Stimulated activated naive CD8-positive, alpha-beta T cell treated with anti-CD3 and anti-CD28 coated beads, Interleukin-15, Interleukin-2, amounts not matched to agents 100 ng/mL and 50 ng/mL, for 24 hours (primary cell): ENCODE data around the gene CEL.

Source experiments
- H3K27ac Mint-ChIP-seq: one replicate; pipeline ENCODE4 v1.8.0; 2021; ENCODE audit warnings: mild to moderate bottlenecking, mixed read lengths
- H3K27me3 Mint-ChIP-seq: one replicate; pipeline ENCODE4 v1.8.0; 2021; ENCODE audit warnings: mixed read lengths
- H3K36me3 Mint-ChIP-seq: one replicate; pipeline ENCODE4 v1.8.0; 2021; ENCODE audit warnings: low read depth, mixed read lengths
- H3K4me1 Mint-ChIP-seq: one replicate; pipeline ENCODE4 v1.8.0; 2021; ENCODE audit warnings: low read depth, mixed read lengths
- H3K4me3 Mint-ChIP-seq: one replicate; pipeline ENCODE4 v1.8.0; 2021; ENCODE audit warnings: mild to moderate bottlenecking, mixed read lengths
- H3K9me3 Mint-ChIP-seq: one replicate; pipeline ENCODE4 v1.8.0; 2021; ENCODE audit warnings: mixed read lengths

Gene CEL

GRCh38 chr9:133042676-133043075 is 19.1 kb upstream of the CEL start:
- H3K27me3 Mint-ChIP-seq = no peaks in the 10 kb centered on the region
- no peaks in the 10 kb centered on the region for H3K9me3 Mint-ChIP-seq
- no peak overlapping the region for H3K27ac Mint-ChIP-seq
- no peak overlapping the region for H3K4me3 Mint-ChIP-seq
- peaks cover 7% of the 10 kb centered on the region for H3K4me1 Mint-ChIP-seq
- H3K36me3 Mint-ChIP-seq = peaks cover 64% of the 10 kb centered on the region

- no peaks in the 10 kb centered on the region for H3K9me3 Mint-ChIP-seq
- peaks cover 58% of the 10 kb centered on the region for H3K36me3 Mint-ChIP-seq
- H3K27ac Mint-ChIP-seq = no peak overlapping the region
- H3K4me1 Mint-ChIP-seq = peaks cover 7% of the 10 kb centered on the region
- no peaks in the 10 kb centered on the region for H3K27me3 Mint-ChIP-seq
- no peak overlapping the region for H3K4me3 Mint-ChIP-seq
These were observed 18.2 kb upstream of the CEL start for GRCh38 chr9:133043449-133044035.

- Mint-ChIP-seq H3K27me3 (no peaks in the 10 kb centered on the region), H3K4me1 (peaks cover 7% of the 10 kb centered on the region), H3K36me3 (peaks cover 58% of the 10 kb centered on the region), H3K27ac (no peak overlapping the region), H3K4me3 (no peak overlapping the region), H3K9me3 (no peaks in the 10 kb centered on the region)
These were observed 17.7 kb upstream of the CEL start for GRCh38 chr9:133044125-133044524.

- Mint-ChIP-seq H3K27ac (no peak overlapping the region), H3K27me3 (no peaks in the 10 kb centered on the region), H3K36me3 (peaks cover 61% of the 10 kb centered on the region), H3K4me3 (no peak overlapping the region), H3K9me3 (no peaks in the 10 kb centered on the region), H3K4me1 (peaks cover 7% of the 10 kb centered on the region)
These were observed 17.1 kb upstream of the CEL start for GRCh38 chr9:133044661-133045060.

- Mint-ChIP-seq H3K36me3 (peaks cover 61% of the 10 kb centered on the region), H3K27ac (no peak overlapping the region), H3K9me3 (no peaks in the 10 kb centered on the region), H3K4me1 (peaks cover 7% of the 10 kb centered on the region), H3K27me3 (no peaks in the 10 kb centered on the region), H3K4me3 (no peak overlapping the region)
These were observed 16.6 kb upstream of the CEL start for GRCh38 chr9:133045132-133045531.

- Mint-ChIP-seq H3K4me3 (no peak overlapping the region), H3K4me1 (peaks cover 7% of the 10 kb centered on the region), H3K9me3 (no peaks in the 10 kb centered on the region), H3K36me3 (peaks cover 63% of the 10 kb centered on the region), H3K27ac (no peak overlapping the region), H3K27me3 (no peaks in the 10 kb centered on the region)
These were observed 15.4 kb upstream of the CEL start for GRCh38 chr9:133046196-133046899.

GRCh38 chr9:133046900-133047295 is 14.9 kb upstream of the CEL start:
- peaks cover 59% of the 10 kb centered on the region for H3K36me3 Mint-ChIP-seq
- H3K4me1 Mint-ChIP-seq = peaks cover 7% of the 10 kb centered on the region
- H3K27me3 Mint-ChIP-seq = no peaks in the 10 kb centered on the region
- H3K9me3 Mint-ChIP-seq = no peaks in the 10 kb centered on the region
- H3K4me3 Mint-ChIP-seq = no peak overlapping the region
- H3K27ac Mint-ChIP-seq = no peak overlapping the region

GRCh38 chr9:133048595-133048994 is 13.2 kb upstream of the CEL start:
- peaks cover 48% of the 10 kb centered on the region for H3K36me3 Mint-ChIP-seq
- H3K4me3 Mint-ChIP-seq = no peak overlapping the region
- no peaks in the 10 kb centered on the region for H3K27me3 Mint-ChIP-seq
- H3K4me1 Mint-ChIP-seq = peaks cover 7% of the 10 kb centered on the region
- H3K27ac Mint-ChIP-seq = no peak overlapping the region
- no peaks in the 10 kb centered on the region for H3K9me3 Mint-ChIP-seq

GRCh38 chr9:133049043-133049442 is 12.7 kb upstream of the CEL start:
- Mint-ChIP-seq H3K36me3 (peaks cover 49% of the 10 kb centered on the region), H3K27me3 (no peaks in the 10 kb centered on the region)

GRCh38 chr9:133050142-133050541 is 11.6 kb upstream of the CEL start:
- no peaks in the 10 kb centered on the region for H3K4me1 Mint-ChIP-seq
- no peak overlapping the region for H3K27ac Mint-ChIP-seq
- H3K4me3 Mint-ChIP-seq = no peak overlapping the region
- no peaks in the 10 kb centered on the region for H3K9me3 Mint-ChIP-seq
- no peaks in the 10 kb centered on the region for H3K27me3 Mint-ChIP-seq
- peaks cover 48% of the 10 kb centered on the region for H3K36me3 Mint-ChIP-seq

More at GRCh38 chr9:133049043-133049442, 12.7 kb upstream of the CEL start:
- Mint-ChIP-seq H3K27ac (no peak overlapping the region), H3K9me3 (no peaks in the 10 kb centered on the region), H3K4me3 (no peak overlapping the region), H3K4me1 (peaks cover 7% of the 10 kb centered on the region)

- H3K36me3 Mint-ChIP-seq = peaks cover 51% of the 10 kb centered on the region
- H3K27me3 Mint-ChIP-seq = no peaks in the 10 kb centered on the region
- no peak overlapping the region for H3K27ac Mint-ChIP-seq
- no peaks in the 10 kb centered on the region for H3K4me1 Mint-ChIP-seq
- no peak overlapping the region for H3K4me3 Mint-ChIP-seq
- H3K9me3 Mint-ChIP-seq = no peaks in the 10 kb centered on the region
These were observed 11.0 kb upstream of the CEL start for GRCh38 chr9:133050781-133051180.

- peaks cover 51% of the 10 kb centered on the region for H3K36me3 Mint-ChIP-seq
- no peaks in the 10 kb centered on the region for H3K27me3 Mint-ChIP-seq
- no peak overlapping the region for H3K4me3 Mint-ChIP-seq
- H3K27ac Mint-ChIP-seq = no peak overlapping the region
- H3K4me1 Mint-ChIP-seq = peaks cover 6% of the 10 kb centered on the region
- H3K9me3 Mint-ChIP-seq = no peaks in the 10 kb centered on the region
These were observed 10.4 kb upstream of the CEL start for GRCh38 chr9:133051281-133051900.

- no peaks in the 10 kb centered on the region for H3K9me3 Mint-ChIP-seq
- H3K27me3 Mint-ChIP-seq = no peaks in the 10 kb centered on the region
- no peak overlapping the region for H3K4me3 Mint-ChIP-seq
- H3K27ac Mint-ChIP-seq = no peak overlapping the region
- H3K4me1 Mint-ChIP-seq = peaks cover 9% of the 10 kb centered on the region
- H3K36me3 Mint-ChIP-seq = peaks cover 47% of the 10 kb centered on the region
These were observed 9.7 kb upstream of the CEL start for GRCh38 chr9:133051966-133052539.

GRCh38 chr9:133054194-133054890 is 7.4 kb upstream of the CEL start:
- Mint-ChIP-seq H3K27me3 (no peaks in the 10 kb centered on the region), H3K9me3 (no peaks in the 10 kb centered on the region), H3K4me3 (no peak overlapping the region), H3K27ac (no peak overlapping the region), H3K4me1 (peaks cover 26% of the 10 kb centered on the region), H3K36me3 (peaks cover 56% of the 10 kb centered on the region)

- Mint-ChIP-seq H3K36me3 (peaks cover 50% of the 10 kb centered on the region), H3K4me3 (no peak overlapping the region), H3K27me3 (no peaks in the 10 kb centered on the region), H3K27ac (no peak overlapping the region), H3K4me1 (peaks cover 32% of the 10 kb centered on the region), H3K9me3 (no peaks in the 10 kb centered on the region)
These were observed 6.8 kb upstream of the CEL start for GRCh38 chr9:133054966-133055365.
